ENCODE data around the gene LRRC8D.
"Not testable (repeated sequence)": the region's sequence is repeated elsewhere in the genome, so short reads cannot be mapped to it uniquely, and the experiment has no call there.

LRRC8D gene

GRCh38 chr1:89962024-89962741 is 141.4 kb downstream of the LRRC8D start:
- DNase-seq (ENCODE audit: low read depth) = peak; percentile 55

GRCh38 chr1:89962742-89963075 is 141.9 kb downstream of the LRRC8D start:
- peak; percentile 26 for DNase-seq (ENCODE audit: low read depth)

GRCh38 chr1:89965193-89965768 is 144.4 kb downstream of the LRRC8D start:
- no peak for DNase-seq (ENCODE audit: low read depth)

DNA sequence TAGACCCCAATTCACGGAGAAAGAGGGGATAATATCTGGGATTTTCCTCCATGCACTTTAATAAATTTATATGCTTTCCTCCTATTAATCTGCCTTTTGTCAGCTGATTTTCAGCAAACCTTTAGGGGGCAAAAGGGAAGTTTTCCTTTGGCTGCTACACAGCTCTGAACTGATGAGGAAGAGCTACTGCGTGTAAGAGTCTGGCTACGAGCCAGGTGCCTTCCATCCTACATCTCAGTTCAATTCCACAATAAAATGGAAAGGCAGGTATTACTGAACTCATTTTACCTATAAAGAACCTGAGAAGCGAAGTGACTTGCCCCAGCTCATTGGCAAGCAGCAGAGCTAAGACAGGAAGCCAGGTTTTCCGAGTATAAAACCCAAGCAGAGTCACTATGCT is 145.8 kb downstream of the LRRC8D start:
- DNase-seq (ENCODE audit: low read depth) = no peak

GRCh38 chr1:89971600-89971999 is 150.8 kb downstream of the LRRC8D start:
- DNase-seq (ENCODE audit: low read depth) = peak; percentile 40

- no peak for DNase-seq (ENCODE audit: low read depth)
These were observed 151.2 kb downstream of the LRRC8D start for GRCh38 chr1:89972024-89972423.

- no peak for DNase-seq (ENCODE audit: low read depth)
These were observed 152.8 kb downstream of the LRRC8D start for GRCh38 chr1:89973471-89974127.

DNA sequence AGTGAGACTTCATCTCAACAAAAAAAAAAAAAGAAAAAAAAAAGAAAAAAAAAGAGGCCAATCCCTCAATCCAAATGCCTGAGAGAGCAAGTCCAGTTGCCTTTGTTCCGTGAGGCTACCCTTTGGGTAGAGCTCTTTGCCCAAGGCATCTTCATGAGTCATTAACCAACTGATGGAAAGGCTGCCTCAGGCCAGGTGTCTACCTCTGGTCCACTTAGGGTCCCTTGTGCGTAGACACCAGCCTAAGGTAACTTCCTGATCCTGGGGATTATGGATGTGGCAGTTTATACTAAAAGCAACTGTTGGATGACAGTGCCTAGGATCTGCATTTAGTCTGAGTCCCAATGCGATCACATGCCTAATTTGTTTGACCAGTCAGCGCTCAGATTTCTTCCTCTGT is 153.4 kb downstream of the LRRC8D start:
- peak; percentile 23 for DNase-seq (ENCODE audit: low read depth)

DNA sequence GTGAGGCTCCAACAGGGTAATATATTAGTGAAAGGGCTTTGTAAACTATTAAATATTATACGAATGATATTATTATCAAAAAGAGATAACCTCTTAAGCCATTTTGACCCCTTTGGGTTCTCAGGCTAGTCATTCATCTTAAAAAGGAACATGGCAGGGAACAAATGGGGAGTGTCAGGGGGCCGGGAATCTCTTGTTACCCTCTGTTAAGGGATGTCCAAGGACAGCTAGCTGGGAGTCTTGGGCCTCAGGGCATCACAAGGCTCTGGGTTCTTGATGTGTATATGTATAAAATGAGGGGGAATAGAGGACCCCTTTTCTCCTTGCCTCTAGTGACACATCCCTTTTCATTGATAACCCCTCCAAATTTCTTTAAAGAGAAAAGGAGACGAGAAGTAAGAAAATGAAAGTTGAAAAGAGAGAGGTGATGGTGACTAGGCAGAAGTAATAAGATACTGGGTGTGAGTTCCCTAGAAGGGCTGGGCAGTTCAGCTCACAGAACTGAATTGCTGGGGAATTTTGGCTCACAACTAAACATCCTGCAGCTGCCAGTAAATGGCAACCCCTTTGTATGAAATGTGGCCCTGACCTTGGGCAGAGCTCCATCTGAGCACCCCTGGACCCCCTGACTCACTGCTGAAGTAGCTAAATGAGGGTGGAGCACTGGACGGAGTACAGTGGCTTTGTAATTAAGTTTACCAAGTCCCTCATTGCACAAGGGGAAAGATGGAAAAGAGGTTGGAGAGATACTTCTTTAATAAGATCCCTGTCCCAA is 154.1 kb downstream of the LRRC8D start:
- DNase-seq (ENCODE audit: low read depth) = peak; percentile 41

DNA sequence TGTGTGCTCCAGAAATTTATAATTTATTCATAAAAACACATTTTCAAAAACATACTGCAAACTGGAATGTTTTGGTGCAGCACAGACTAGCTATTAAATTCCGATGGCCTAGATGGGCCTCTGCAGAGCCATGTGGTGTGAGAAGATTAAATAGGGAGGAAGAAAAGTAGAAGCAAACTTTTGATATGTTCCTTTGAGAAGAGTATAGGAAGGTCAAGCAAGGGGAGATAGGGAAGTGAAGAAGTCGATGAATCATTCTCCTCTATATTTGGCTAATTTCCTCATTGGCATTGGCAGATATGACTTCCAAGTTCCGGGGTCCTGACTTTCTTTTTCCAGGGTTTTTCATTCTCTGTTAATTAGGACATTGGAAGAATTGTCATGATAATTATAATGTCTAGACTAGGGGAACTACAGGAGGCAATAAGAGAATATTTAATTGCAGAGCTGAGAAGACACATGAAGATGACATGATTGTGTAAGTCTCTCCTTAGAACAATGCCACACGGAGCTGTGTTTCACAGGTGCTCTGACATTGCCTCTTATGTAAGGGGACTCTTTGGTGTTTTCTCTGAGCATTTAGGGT is 154.8 kb downstream of the LRRC8D start:
- DNase-seq (ENCODE audit: low read depth) = no peak

- DNase-seq (ENCODE audit: low read depth) = peak; percentile 83
These were observed 157.9 kb downstream of the LRRC8D start for GRCh38 chr1:89978755-89979154.

DNA sequence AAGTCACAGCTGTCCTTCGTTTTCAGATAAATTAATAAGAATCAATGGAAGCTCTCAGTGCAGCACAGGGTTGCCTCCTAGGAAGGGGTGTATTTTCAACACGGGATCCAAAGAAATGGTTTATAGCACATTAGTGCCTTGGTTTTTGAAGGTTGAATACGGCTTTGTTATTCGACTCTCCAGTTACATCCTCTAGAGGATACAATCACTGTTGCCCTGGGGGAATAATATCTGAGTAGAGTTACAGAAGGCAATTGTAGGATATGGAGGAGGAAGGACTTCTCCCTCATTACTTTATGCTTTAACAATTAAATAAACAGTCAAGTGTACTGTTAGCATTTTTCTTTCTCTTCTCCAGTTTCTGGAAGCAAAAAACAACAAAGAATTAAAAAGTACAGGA is 159.8 kb downstream of the LRRC8D start:
- DNase-seq (ENCODE audit: low read depth) = peak; percentile 33

DNA sequence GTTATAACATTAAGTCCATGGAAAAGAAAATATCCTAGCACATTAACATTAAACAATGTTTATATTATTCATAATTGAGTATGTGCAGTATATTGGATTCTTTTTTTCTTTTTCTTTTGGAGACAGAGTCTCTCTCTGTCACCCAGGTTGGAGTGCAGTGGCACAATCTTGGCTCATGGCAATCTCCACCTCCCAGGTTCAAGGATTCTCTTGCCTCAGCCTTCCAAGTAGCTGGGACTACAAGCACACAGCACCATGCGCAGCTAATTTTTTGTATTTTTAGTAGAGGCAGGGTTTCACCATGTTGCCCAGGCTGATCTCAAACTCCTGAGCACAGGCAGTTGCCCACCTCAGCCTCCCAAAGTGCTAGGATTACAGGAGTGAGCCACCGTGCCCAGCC is 162.0 kb downstream of the LRRC8D start:
- not testable (repeated sequence) for DNase-seq (ENCODE audit: low read depth)

DNA sequence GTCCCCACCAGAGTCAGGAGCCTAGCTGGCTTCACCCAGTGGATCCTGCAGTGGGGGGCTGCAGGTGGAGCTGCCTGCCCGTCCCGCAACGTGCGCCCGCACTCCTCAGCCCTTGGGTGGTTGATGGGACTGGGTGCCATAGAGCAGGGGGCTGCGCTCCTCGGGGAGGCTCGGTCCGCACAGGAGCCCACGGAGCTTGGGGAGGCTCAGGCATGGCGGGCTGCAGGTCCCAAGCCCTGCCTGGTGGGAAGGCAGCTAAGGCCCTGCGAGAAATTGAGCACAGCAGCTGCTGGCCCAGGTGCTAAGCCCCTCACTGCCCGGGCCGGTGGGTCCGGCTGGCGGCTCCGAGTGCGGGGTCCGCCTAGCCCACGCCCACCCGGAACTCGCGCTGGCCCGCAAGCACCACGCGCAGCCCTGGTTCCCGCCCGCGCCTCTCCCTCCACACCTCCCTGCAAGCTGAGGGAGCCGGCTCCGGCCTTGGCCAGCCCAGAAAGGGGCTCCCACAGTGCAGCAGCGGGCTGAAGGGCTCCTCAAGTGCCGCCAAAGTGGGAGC is 163.8 kb downstream of the LRRC8D start:
- not testable (repeated sequence) for DNase-seq (ENCODE audit: low read depth)

- no peak for DNase-seq (ENCODE audit: low read depth)
These were observed 165.2 kb downstream of the LRRC8D start for GRCh38 chr1:89986020-89986419.

All from ELR (cell line).